Spleen (tissue), 7 donors: ENCODE data around the gene B3GNT9.
A peak's percentile ranks its signal among the peaks of the same experiment; 100 is the strongest.

ENCODE experiments used
- CTCF ChIP-seq, 11 experiments: fragments of 200-600 bp in 7 of 11; fragments of 450-650 bp in 4 of 11; sonication (generic) in 4 of 11; IDR thresholded peaks in 8 of 11; conservative IDR thresholded peaks in 3 of 11; 1 replicate in 7 of 11; 2 replicates in 4 of 11; pipeline versions ENCODE4 v1.4.0 to v1.8.0; 2016 to 2021; ENCODE audit warnings: antibody characterized with exemption in 11 of 11, inconsistent platforms in 4 of 11, mild to moderate bottlenecking in 1 of 11
- POLR2A ChIP-seq, 3 donors: fragments of 450-650 bp; IDR thresholded peaks; one replicate each; pipeline ENCODE4 v1.5.1; 2017; ENCODE audit warnings: antibody characterized with exemption in 3 of 3, mild to moderate bottlenecking in 1 of 3
- POLR2AphosphoS5 ChIP-seq, 3 donors: sonication (generic); formaldehyde crosslinking; IDR thresholded peaks; one replicate each; pipeline ENCODE4 v1.5.1; 2017; ENCODE audit warnings: antibody characterized with exemption in 3 of 3
- donor health status: DM: no; HTN: no; CAD: no; lungs with moderate emphysema.
- donor health status: DM: no; HTN: no; CAD: no.
- donor health status: DM: no; HTN: no; CAD: no.

- TF ChIP-seq CTCF (IDR thresholded peaks at IDR 0.05 in 8 of 11, conservative IDR thresholded peaks at IDR 0.05 in 3 of 11): no peak
- TF ChIP-seq POLR2AphosphoS5 (IDR thresholded peaks at IDR 0.05): peak in 2 of 3 donors; percentile 66 to 76
- no peak for TF ChIP-seq POLR2A (IDR thresholded peaks at IDR 0.05)
These were observed at the start of gene B3GNT9 for GRCh38 chr16:67150833-67151396.
